ENCODE measurements around the gene RBFOX2. TPM values are rescaled to one million over a fixed set of nuclear protein-coding genes. Genes with fewer than 3 reads are reported as not detected.

Gene RBFOX2
- total and polyA plus RNA-seq, 2 of the 13 experiments (the other 11 are each of a cell fraction or from before 2014, with no cell fraction given), result 37.3 to 40.4 TPM

GRCh38 chr22:35824256-35824655 is 204.4 kb downstream of the RBFOX2 start (continued):
- TF ChIP-seq ZNF687 (CRISPR knock-in tag; IDR thresholded peaks at IDR 0.05) (no peak), TFDP1 (CRISPR knock-in tag; IDR thresholded peaks at IDR 0.05; ENCODE audit: borderline replicate concordance) (no peak), PHF20 (CRISPR knock-in tag; IDR thresholded peaks at IDR 0.05) (no peak), E2F1 (CRISPR knock-in tag; IDR thresholded peaks at IDR 0.05) (no peak), ZNF737 (CRISPR knock-in tag; IDR thresholded peaks at IDR 0.05; ENCODE audit: borderline replicate concordance) (no peak), ZNF570 (CRISPR knock-in tag; IDR thresholded peaks at IDR 0.05; ENCODE audit: borderline replicate concordance) (no peak), ZNF597 (CRISPR knock-in tag; IDR thresholded peaks at IDR 0.05) (no peak), FOXJ3 (CRISPR knock-in tag; IDR thresholded peaks at IDR 0.05; ENCODE audit: borderline replicate concordance) (peak; percentile 61; the same call in 1 of the 2 replicates), KDM4B (CRISPR knock-in tag; IDR thresholded peaks at IDR 0.05) (no peak; the same call in 1 of the 2 replicates), GPN1 (CRISPR knock-in tag; IDR thresholded peaks at IDR 0.05; ENCODE audit: borderline replicate concordance) (no peak), NCOA2 (CRISPR knock-in tag; IDR thresholded peaks at IDR 0.05) (peak; percentile 90), SAP130 (CRISPR knock-in tag; IDR thresholded peaks at IDR 0.05; ENCODE audit: low read depth) (0 out of 2 replicates have a peak, but pooled peaks have one; percentile 42), TRAFD1 (CRISPR knock-in tag; IDR thresholded peaks at IDR 0.05; ENCODE audit: borderline replicate concordance) (no peak), FOXK1 (CRISPR knock-in tag; IDR thresholded peaks at IDR 0.05; ENCODE audit: borderline replicate concordance, low read depth) (0 out of 2 replicates have a peak, but pooled peaks have one; percentile 42), ZBTB44 (CRISPR knock-in tag; IDR thresholded peaks at IDR 0.05) (no peak)
